GM18868 (cell line): ENCODE data around the gene ARHGAP18.

Experiments
- ATAC-seq: cut with Tn5 transposase; IDR thresholded peaks from one replicate; pipeline ENCODE4 v1.9.1; 2021; ENCODE audit warnings: mild to moderate bottlenecking, moderate library complexity; ENCODE audit not compliant: unreplicated experiment

ARHGAP18 gene

DNA sequence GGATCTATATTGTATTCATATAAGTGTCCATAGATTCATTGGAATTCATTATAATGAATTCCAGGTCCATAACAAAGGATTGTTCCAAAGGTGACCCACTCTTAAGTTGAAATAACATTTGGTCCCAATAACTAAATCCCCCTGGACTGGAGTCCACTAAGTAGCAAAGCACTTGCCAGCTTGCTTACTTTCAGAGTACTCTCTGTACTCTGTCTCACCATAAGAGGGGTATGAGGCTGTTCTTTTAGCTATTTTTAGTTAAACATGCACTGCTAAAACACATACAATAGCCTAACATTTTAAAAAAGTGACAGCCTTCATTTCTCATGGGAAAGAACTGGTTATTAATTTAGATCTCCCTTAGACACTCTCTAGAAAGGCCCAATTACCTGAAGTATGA, 16.7 kb upstream of the ARHGAP18 start:
- no peak for ATAC-seq

DNA sequence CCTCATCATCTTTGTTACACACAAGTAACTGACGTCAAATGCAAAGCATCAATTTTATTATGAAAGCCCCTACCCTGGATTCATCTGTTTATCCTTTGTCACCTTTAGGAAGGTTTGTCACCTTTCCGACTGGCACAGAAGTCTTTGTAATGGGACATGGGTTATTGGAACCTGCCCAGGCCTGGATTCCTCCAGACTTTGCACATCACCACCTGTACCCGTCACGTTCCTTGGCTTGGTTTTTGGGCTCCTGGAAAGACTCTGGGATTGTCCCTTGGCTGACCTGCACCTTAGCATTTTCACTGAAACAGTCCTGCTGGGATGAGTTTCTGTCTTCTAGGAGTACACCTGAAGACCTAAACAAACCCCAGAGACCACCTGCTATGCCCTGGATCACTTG, 15.4 kb upstream of the ARHGAP18 start:
- no peak for ATAC-seq

- no peak for ATAC-seq
Observed at GRCh38 chr6:129719692-129720091, 9.7 kb upstream of the ARHGAP18 start.

- no peak for ATAC-seq
Observed at GRCh38 chr6:129717277-129717676, 7.3 kb upstream of the ARHGAP18 start.

DNA sequence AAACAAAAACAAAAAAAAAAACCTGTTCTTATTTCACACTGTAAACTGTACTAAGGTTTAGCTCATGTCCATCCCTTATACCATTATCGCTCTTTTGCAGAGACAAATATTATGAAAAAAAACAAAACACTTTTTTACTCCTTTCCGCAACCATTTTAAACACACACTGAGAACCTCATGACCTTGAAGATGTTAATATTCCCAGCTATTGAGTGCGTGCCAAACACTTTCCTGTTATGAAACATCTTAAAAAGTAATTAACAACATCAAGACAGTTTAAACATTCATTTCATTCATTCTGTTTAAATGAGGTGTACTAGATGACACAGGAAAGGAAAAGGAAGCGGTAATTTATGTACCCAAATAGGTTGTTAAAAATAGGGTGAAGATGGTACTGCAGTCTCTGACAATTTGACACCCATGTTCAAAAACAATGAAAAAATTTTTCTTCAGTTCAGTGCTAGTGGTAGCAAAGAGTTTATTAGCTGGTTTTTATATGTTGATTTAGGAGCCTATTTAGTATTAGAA, 3.9 kb upstream of the ARHGAP18 start:
- no peak for ATAC-seq

DNA sequence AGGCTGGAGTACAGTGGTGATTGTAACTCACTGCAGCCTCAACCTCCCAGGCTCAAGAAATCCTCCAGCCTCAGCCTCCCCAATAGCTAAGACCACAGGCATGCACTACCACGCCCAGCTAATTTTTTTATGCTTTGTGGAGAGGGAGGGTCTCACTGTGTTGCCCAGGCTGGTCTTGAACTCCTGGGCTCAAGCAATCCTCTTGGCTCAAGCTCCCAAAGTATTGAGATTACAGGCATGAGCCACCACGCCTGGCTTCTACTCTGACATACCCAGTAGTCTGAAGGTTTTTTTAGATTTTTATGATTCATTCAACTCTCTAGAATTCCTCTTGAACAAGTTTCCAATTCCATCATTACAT, 1.3 kb upstream of the ARHGAP18 start:
- no peak for ATAC-seq

DNA sequence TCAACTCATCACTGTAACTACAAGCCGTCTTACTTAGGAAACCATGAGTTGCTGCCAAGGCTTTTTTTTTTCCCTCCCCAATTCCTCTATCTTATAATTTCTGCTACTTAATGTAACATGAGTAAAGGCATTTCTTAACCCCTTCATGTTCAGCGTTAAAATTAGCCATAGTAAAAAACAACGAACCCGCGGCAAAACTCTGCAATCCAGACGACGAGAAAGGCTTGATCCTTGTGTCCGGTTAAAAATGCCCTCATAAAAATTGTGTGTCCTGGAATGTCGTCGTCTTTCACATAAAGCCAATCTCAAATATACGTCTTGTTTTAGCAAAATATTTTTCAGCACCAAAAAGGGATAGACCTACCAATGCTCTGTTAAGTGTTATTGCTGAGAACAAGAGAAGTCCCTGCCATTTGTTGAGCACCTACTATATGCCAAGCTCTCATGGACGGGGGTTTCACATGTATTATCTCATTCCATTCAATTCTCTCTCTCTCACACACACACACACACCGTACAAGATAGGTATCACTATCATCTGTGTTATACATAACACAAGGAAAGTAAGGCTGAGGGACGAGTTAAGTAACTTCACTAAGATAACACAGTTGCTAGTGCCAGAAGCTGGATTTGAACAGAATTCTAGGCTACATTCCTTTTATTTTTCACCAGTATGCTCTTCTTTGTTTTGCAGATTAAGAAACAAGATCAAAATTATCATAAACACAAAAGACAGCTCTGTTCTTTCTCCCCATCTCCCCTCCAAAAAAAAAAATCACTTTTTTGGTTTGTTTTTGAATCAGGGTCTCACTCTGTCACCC, 683 bp upstream of the ARHGAP18 start:
- ATAC-seq, result no peak

DNA sequence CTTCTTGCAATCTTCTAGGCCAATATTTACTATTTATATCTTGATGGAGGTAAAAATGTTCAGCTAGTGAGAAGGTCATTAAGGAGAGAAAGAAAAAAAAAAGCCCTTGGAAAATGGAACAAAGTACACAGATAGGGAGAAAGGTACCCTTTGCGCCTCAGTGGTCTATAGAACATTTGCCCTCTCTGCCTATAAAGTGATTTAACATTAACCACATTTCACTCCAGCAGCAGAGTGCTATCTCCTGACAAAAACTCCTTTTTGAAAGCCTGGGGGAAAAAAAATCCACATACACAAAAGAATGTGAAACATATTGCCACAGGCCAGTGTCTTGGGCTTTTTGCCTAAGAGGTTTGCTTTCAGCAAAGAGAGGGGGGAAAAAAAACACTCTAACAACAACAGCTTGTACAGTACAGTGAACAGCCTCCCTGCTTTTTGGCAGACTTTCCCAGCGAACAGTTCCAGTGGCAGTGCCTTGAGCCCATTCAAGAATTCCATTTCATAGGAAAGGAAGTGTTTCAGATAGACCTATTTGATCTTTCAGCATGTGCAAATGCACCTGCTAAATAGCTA, 695 bp downstream of the ARHGAP18 start:
- ATAC-seq, result peak; percentile 7

GRCh38 chr6:129708496-129709195, 1.3 kb downstream of the ARHGAP18 start:
- ATAC-seq, result no peak

DNA sequence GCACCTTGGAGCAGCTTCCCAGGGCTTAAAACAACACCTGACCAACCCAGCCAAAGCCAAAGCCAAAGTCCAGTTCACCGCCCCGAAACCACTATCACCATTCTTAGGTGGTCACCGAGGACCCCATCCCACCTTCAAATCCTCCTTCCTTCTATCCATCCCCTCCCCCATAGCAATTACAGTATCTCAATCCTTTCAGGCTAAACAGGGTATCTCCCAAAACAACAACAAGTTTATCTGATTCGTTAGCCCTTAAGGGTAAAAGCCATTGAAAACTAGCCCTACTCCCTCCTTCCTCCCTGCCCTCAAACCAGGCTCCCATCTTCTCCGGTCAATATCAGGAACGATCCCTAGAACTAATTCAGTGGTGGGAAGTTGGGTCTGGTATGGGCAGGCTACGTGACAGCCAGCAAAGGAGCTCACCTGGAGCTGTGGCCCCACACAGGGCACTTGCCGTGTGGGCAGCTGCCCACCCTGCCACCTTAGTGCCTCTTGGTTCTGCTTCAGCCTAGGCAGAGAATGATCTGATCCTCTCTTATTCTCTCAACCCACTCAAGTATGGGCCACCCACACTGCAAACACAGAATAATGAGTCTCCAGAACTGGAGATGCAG, 2.0 kb downstream of the ARHGAP18 start:
- no peak for ATAC-seq

- ATAC-seq, result no peak
Observed at GRCh38 chr6:129707028-129707427, 2.9 kb downstream of the ARHGAP18 start.

DNA sequence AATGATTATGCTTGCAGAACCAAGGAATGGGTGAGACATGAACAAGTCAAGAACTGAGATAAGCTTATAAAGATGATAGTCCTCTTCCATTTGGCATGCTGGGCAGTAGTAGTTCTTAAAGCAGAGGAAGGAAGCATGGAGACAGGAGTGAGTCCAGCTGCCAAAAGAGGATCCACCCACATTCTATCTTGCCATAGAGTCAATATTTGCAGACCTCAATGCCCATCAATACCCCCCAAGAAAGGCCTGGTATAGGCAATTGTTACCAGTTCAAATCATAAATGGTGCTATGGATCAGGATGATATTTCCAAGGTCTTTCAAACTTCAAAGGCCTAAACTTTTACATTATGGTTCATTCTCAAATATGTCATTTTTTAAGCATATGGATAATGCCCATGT, 4.8 kb downstream of the ARHGAP18 start:
- ATAC-seq, result no peak

- peak; percentile 48 for ATAC-seq
Observed at GRCh38 chr6:129704708-129705107, 5.3 kb downstream of the ARHGAP18 start.

DNA sequence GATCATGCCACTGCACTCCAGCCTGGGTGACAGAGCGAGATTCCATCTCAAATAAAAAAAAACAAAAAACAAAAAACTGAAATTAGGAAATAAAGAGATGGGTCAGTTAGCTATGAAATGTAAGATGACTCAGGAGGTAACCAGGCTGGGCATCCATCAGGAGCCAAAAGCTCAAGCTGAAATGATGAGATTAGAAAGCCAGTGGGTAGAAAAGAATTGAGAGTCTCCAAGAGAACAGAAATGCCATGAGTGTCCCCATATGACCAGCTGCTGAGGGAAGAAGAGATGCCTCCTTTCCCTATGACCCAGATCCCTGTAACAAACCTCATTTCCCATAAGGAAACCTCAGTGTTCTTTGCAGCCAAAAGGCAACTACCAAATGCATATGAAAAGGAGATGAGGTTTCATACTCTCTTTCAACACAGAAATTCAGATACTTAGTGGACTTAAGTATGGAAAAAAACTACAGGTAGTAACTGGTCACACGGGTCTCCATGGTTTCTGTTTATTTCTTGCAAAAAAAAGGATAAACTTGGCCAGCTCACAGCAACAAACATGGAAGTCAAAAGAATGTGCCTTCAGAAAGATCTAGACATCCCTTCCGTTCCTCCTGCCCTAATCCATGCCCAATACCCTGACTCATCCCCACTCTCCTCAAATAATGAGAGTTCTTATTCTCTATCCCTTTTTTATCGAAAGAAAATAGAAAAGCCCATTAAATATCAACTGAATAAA, 8.1 kb downstream of the ARHGAP18 start:
- no peak for ATAC-seq

DNA sequence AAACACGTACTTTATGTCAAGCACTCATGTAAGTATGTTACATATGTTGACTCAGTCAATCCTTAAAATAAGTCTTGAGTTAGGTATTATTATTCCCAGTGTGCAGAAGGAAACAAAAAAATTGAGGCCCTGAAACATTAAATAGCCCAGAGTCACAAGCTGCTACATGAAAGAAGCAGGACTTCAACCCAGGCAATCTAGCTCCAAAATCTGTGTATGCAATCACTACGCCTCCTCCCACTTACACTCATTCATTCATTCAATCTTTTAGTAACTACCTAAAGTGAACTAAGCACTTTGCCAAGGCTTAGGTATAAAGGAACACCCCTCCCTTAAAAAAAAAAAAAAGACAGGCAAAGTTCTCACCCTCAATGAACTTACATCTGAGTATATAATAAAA, 9.3 kb downstream of the ARHGAP18 start:
- no peak for ATAC-seq

DNA sequence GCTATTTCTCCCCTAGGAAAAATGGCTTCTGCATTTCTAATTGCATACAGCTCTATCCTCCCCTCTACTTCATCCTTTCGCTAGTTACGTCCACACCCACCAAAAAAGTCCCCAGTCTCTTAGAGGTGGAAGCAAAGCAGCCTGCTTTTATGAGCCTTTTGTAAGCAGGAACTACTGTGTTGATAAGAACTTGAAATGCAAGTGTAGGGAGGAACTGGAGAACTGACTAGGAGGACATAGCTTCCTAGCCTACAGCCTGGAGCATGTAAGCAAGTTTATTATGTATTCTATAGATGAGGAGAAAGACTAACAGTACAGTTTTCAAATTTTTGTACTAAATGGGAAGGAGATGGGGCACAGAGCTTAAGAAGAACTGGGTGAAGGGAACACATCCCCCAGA, 10.3 kb downstream of the ARHGAP18 start:
- no peak for ATAC-seq

- ATAC-seq, result no peak
Observed at GRCh38 chr6:129698430-129698829, 11.5 kb downstream of the ARHGAP18 start.

DNA sequence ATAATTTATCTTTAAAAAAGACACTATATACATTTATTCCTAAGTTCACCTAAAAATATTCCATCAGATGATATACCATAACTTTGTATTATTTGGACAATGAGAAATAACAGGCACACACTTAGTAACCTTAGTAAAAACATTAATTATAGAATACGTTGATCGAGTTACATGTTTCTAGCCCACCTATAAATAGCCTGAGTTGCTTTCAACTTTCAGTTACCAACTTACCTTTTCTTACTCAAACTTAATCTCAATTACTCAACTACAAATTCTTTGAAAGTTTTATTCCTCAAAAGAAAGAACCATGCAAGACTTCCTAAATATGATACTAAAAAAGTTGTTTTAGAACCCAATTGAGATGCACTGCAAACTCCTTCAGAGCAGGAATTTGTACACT, 12.2 kb downstream of the ARHGAP18 start:
- no peak for ATAC-seq

DNA sequence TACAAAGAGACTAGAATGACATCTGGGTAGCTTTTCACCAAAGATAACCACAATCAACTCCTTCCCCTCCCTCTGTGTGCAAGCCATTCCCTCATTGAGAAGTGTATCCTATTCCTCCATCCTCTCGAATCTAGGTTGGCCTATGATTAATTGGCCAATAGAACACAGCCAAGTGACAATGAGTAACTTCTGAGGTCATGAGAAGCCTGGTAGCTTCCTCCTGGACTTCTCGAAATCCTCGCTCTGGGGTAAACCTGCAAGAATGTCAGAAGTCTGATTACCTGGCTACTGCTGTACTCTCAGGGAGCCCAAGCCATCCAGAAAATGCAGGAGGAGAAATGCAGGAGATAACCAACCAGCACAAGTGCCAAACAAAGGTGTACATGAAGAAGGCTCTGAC, 13.1 kb downstream of the ARHGAP18 start:
- ATAC-seq, result no peak

DNA sequence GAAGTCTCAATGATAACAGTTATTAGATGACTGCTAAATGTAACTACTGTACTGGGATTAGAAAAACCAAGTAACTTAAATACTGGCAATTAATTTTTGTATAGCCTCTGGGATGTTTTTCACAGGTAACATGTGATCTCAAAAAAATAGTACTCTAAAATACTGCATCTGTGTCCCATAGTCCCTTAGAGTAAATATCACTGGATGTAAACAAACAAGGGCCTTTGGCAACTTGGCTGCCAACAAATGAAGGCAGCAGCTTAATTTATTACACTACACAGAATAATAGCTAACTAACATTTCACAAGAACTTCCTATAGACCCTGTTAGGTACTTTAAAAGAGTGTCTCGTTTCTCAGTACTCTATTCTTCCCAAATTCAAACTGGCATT, 14.0 kb downstream of the ARHGAP18 start:
- no peak for ATAC-seq
